Measurements from ENCODE around the gene LOXHD1. TPM values are rescaled to one million over a fixed set of nuclear protein-coding genes. Genes with fewer than 3 reads are reported as not detected.

LOXHD1 gene
- total RNA-seq, 1 donor from 2014 or later: not detected

DNA sequence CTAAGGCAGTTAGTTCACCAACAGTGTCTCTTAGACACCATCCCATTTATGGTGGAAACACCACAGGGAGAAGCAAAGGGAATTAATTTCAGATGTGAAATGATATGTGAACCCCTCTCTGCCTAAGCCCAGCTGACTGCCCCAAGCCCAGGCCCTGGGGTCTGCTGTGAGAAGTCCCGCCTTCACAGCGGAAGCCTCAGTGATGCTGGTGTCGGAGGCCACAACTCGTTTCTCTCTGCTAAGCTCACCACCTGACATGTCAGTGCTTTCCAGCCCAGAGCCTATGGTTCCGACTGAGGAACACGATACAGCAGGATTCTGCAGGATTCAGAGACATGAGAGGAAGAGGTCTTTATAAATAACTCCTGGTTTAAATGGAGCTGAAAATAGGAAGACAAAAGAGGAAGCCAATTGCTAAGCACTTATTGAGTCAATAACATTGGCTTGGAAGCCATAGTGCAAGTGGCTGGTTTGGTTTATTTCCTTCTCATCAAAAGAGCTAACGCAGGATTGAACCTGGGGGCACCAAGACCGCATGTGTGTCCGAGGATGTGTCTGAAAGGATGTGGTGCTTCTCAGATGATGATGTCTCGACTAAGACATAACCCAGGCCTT, 21.9 kb upstream of the LOXHD1 start:
- Mint-ChIP-seq H3K4me3 (no peak overlapping the region), H3K9me3 (no peaks in the 10 kb centered on the region), H3K27ac (ENCODE audit: unreplicated experiment) (no peak overlapping the region), H3K4me1 (peaks cover 13% of the 10 kb centered on the region), H3K36me3 (ENCODE audit: low read depth) (no peaks in the 10 kb centered on the region), H3K27me3 (ENCODE audit: low read depth) (peaks cover 35% of the 10 kb centered on the region)
- TF ChIP-seq, protein P1, sequence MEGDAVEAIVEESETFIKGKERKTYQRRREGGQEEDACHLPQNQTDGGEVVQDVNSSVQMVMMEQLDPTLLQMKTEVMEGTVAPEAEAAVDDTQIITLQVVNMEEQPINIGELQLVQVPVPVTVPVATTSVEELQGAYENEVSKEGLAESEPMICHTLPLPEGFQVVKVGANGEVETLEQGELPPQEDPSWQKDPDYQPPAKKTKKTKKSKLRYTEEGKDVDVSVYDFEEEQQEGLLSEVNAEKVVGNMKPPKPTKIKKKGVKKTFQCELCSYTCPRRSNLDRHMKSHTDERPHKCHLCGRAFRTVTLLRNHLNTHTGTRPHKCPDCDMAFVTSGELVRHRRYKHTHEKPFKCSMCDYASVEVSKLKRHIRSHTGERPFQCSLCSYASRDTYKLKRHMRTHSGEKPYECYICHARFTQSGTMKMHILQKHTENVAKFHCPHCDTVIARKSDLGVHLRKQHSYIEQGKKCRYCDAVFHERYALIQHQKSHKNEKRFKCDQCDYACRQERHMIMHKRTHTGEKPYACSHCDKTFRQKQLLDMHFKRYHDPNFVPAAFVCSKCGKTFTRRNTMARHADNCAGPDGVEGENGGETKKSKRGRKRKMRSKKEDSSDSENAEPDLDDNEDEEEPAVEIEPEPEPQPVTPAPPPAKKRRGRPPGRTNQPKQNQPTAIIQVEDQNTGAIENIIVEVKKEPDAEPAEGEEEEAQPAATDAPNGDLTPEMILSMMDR (conservative IDR thresholded peaks at IDR 0.05): no peak
- no peak for DNase-seq (ENCODE audit: low read depth, low spot score)

DNA sequence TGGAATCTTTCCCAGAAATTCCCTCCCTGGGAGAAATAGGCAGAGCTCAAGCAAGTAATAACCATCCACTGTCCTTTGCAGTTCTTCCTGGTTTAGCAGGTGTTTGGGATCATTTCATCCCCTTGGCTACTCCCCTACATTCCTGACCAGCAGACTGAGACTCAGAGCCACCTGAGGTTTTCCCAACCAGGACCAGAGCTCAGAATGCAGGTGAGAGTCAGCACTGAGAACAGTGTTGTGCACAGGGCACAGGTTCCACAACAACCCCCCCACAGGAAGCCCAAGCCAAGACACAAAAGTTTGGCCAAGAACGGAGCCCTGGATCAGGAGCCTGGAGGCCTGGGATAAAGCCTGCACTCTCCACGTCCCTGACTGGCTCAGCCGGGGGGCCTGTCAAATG, 21.0 kb upstream of the LOXHD1 start:
- H3K36me3 Mint-ChIP-seq (ENCODE audit: low read depth): no peaks in the 10 kb centered on the region
- TF ChIP-seq, protein P1 (conservative IDR thresholded peaks at IDR 0.05): no peak
- H3K27ac Mint-ChIP-seq (ENCODE audit: unreplicated experiment): no peak overlapping the region
- DNase-seq (ENCODE audit: low read depth, low spot score): no peak
- H3K4me1 Mint-ChIP-seq: peaks cover 13% of the 10 kb centered on the region
- H3K4me3 Mint-ChIP-seq: no peak overlapping the region
- no peaks in the 10 kb centered on the region for H3K9me3 Mint-ChIP-seq
- peaks cover 39% of the 10 kb centered on the region for H3K27me3 Mint-ChIP-seq (ENCODE audit: low read depth)

DNA sequence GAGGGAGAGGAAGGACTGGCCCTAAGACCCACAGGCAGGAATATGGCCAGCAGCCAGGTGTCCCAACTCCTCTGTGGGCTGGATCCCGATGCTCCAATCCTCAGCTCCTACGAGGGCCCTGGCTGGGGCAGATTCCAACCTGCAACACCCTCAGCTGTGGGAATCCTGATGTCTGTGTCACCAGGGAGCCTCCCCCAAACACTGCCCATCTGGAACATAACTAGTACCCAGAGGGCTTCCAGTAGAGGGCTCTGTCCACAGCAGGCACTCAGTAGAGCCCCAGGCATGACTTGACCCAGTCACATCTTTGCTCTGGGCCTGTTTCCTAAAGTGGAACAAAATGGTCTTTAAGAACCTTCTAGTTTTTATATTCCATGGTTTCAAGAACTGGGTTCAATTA, 20.6 kb upstream of the LOXHD1 start:
- Mint-ChIP-seq H3K27ac (ENCODE audit: unreplicated experiment) (no peak overlapping the region), H3K4me3 (no peak overlapping the region), H3K9me3 (no peaks in the 10 kb centered on the region), H3K36me3 (ENCODE audit: low read depth) (no peaks in the 10 kb centered on the region), H3K27me3 (ENCODE audit: low read depth) (peaks cover 42% of the 10 kb centered on the region), H3K4me1 (peaks cover 13% of the 10 kb centered on the region)
- TF ChIP-seq, protein P1 (conservative IDR thresholded peaks at IDR 0.05): no peak
- no peak for DNase-seq (ENCODE audit: low read depth, low spot score)

DNA sequence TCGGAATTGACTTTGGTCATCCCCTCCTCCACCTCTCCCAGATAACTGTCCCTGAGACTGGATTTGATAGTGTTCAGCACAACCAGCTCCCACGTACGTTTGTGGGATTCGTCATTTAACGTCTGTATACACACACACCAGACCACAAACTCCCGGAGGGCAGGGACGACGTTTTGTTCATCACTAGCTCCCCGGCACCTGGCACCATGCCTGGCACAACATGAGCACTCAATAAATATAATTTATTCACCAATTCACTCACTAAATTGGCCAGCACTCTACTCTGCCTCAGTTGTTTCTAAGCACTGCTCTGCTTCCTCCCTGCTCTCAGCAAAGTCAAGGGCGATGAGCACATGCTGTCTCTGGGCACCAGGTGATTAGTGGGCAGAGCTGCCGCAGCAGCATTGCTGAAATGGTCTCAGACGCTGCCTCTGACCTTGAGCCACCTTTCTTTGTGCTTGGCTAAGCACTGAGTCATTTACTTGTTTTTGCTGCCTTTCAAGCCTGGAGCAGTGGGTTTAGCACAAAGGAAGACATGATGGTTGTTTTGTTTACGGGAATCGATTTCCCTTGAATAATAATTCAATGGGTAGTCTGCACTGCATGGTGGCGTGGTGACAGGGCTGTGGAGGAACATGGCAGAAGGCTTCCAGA, 19.3 kb upstream of the LOXHD1 start:
- Mint-ChIP-seq H3K27ac (ENCODE audit: unreplicated experiment) (peak overlapping the region; percentile 8), H3K36me3 (ENCODE audit: low read depth) (no peaks in the 10 kb centered on the region), H3K4me3 (no peak overlapping the region), H3K9me3 (no peaks in the 10 kb centered on the region), H3K27me3 (ENCODE audit: low read depth) (peaks cover 47% of the 10 kb centered on the region), H3K4me1 (peaks cover 13% of the 10 kb centered on the region)
- DNase-seq (ENCODE audit: low read depth, low spot score): no peak
- TF ChIP-seq, protein P1 (conservative IDR thresholded peaks at IDR 0.05): no peak

DNA sequence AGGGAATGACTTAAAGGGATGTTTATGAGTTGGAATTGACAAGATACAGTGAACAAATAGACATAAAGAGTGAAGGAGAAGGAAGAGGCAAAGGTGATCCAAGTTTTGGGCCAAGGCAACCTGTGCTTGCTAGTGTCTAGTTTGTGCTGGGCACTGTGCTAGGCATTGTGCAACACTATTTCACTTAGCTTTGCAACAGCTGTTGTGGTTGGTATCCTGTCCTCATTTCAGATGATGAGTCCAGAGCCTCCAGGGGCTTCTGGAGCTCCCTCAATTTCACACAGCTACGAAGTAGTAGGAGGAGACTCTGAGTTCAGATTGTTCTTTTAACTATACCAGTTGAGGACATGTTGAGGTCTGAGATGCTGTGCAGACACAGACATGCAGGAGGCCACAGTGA, 18.1 kb upstream of the LOXHD1 start:
- no peak for DNase-seq (ENCODE audit: low read depth, low spot score)
- Mint-ChIP-seq H3K4me3 (no peak overlapping the region), H3K27ac (ENCODE audit: unreplicated experiment) (no peak overlapping the region), H3K36me3 (ENCODE audit: low read depth) (no peaks in the 10 kb centered on the region), H3K4me1 (peaks cover 13% of the 10 kb centered on the region), H3K9me3 (no peaks in the 10 kb centered on the region), H3K27me3 (ENCODE audit: low read depth) (peaks cover 48% of the 10 kb centered on the region)
- TF ChIP-seq, protein P1 (conservative IDR thresholded peaks at IDR 0.05): no peak

Measured in neural crest cell (in vitro differentiated cells).